Bronchial epithelial cell (primary cell): ENCODE measurements around the gene HSD17B12. TPM values are rescaled to one million over a fixed set of nuclear protein-coding genes. Genes with fewer than 3 reads are reported as not detected.

Experiments used
- DNase-seq: peaks from one replicate; pipeline ENCODE4 v3.0.0-alpha.2; 2010; ENCODE audit warnings: low read depth
- FAIRE-seq: peaks from 2 replicates; lab custom pipeline; 2011; peaks lifted over from hg19 to GRCh38; lab: Jason Lieb, UNC
- H3K27me3 ChIP-seq: 2 replicates; pipeline ENCODE4 v1.5.1; 2011; ENCODE audit warnings: low read length; ENCODE audit not compliant: control insufficient read depth, insufficient read depth
- H3K36me3 ChIP-seq: 2 replicates; pipeline ENCODE4 v1.5.1; 2011; ENCODE audit warnings: low read length; ENCODE audit not compliant: control insufficient read depth, insufficient read depth
- H3K4me3 ChIP-seq: 2 replicates; pipeline ENCODE4 v1.5.1; 2011; ENCODE audit warnings: mild to moderate bottlenecking, low read depth, low read length, control low read depth
- total RNA-seq: library from RNA; depleted of rRNA; stranded (reverse); fragments of >200 nt; gene quantifications from 2 replicates; pipeline ENCODE4 v1.2.1, GENCODE V29; 2014
- TF ChIP-seq, protein P1 (sequence below): IDR thresholded peaks from 2 replicates; pipeline ENCODE4 v1.5.1; 2011; ENCODE audit warnings: mild to moderate bottlenecking, moderate library complexity, low read length, control low read depth, inconsistent platforms; ENCODE audit not compliant: insufficient read depth, severe bottlenecking

HSD17B12 gene
- total RNA-seq, 1 donor from 2014 or later = 103 TPM

DNA sequence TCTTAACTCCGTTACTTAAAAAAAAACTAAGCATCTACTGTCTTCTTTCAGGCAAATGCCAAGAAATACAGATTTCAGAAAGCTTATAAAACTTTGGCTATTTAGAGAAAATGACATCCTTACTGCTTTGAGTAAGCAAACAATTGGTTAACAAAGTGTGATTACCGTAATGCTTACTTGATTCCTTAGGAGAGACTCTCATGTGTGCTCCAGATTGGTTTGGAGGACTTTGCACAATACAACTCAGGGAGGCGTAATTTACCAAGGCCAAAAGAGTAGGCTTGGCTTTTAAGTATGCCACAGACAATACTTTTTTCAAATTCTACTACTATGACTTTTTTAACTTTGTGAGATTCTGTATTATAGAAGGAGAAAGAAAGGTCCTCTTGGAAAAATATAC lies 123.2 kb downstream of the HSD17B12 start:
- FAIRE-seq = peak; percentile 7
- TF ChIP-seq, protein P1, sequence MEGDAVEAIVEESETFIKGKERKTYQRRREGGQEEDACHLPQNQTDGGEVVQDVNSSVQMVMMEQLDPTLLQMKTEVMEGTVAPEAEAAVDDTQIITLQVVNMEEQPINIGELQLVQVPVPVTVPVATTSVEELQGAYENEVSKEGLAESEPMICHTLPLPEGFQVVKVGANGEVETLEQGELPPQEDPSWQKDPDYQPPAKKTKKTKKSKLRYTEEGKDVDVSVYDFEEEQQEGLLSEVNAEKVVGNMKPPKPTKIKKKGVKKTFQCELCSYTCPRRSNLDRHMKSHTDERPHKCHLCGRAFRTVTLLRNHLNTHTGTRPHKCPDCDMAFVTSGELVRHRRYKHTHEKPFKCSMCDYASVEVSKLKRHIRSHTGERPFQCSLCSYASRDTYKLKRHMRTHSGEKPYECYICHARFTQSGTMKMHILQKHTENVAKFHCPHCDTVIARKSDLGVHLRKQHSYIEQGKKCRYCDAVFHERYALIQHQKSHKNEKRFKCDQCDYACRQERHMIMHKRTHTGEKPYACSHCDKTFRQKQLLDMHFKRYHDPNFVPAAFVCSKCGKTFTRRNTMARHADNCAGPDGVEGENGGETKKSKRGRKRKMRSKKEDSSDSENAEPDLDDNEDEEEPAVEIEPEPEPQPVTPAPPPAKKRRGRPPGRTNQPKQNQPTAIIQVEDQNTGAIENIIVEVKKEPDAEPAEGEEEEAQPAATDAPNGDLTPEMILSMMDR = no peak
- peaks cover 1% of the 10 kb centered on the region for H3K36me3 ChIP-seq

DNA sequence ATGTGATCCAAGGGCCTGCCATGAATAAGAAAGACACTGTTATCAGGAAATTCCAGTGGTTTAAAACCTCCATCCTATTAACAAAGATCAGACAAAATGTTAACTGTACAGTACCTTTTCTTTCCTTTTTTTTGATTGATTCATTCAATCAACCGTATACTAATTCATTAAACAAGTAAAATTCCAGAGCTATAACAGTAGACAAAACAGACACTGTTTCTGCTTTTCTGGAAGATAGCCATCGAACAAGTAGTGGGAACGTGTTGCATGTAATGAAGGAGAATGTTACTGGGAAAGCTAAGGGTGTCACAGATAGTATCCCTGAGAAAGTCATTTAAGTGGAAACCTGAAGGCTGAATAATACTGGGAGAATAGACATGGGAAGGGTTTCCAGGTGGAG lies 126.4 kb downstream of the HSD17B12 start:
- FAIRE-seq = peak; percentile 58
- Histone ChIP-seq H3K27me3 (no peaks in the 10 kb centered on the region), H3K4me3 (no peak overlapping the region), H3K36me3 (peaks cover 1% of the 10 kb centered on the region)
- TF ChIP-seq, protein P1 = no peak
- no peak for DNase-seq

More for the DNA sequence above, 123.2 kb downstream of the HSD17B12 start:
- Histone ChIP-seq H3K4me3 (no peak overlapping the region), H3K27me3 (no peaks in the 10 kb centered on the region)
- no peak for DNase-seq

DNA sequence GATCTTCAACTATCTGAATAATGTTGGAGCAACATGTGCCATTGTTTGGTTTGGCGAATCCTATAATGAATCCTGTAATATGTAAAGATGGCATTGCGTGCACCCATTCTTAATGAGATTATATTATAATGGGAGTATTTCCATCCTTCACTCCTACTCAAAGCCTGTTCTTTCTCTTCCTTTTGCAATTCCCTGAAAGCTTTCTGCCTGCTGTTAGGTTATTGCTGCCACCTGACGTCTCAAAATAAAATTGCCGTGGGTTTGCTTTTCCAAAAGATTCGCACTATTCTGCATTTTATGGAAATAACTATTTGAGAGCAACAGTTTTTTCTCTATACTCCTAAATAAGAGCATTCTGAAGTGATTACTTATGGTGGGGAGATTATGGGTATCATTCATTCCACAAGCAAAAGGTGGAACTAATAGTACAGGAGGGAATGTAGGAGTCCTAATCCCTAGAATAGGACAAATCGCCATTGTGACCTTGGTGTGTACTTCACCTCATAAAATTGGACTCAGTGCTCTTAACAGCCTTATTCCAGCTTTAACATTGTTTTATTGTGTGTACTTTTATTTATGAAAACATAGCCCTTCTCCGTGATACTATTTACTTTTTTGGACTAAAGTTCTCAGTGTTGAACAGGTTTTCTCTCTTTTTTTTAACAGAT lies 130.5 kb downstream of the HSD17B12 start:
- TF ChIP-seq, protein P1 = peak; percentile 2
- DNase-seq = no peak
- no peak overlapping the region for H3K4me3 ChIP-seq
- no peak for FAIRE-seq
- H3K27me3 ChIP-seq = no peaks in the 10 kb centered on the region
- H3K36me3 ChIP-seq = peaks cover 1% of the 10 kb centered on the region

DNA sequence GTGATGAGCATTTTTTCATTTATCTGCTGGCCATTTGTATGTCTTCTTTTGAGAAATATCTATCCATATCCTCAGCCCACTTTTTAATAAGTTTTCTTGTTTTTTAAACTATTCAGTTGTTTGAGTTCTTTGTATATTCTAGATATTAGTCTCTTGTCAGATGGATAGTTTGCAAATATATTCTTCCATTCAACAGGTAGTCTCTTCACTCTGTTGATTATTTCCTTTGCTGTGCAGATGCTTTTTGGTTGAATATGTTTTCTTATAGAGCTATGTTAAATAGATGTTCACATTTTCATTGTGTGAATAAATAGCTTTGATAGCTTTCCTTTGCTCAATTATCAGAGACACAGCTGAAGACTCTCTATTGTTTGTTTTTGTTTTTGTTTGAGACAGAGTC lies 131.9 kb downstream of the HSD17B12 start:
- TF ChIP-seq, protein P1 = no peak
- H3K36me3 ChIP-seq = peaks cover 1% of the 10 kb centered on the region
- DNase-seq = no peak

DNA sequence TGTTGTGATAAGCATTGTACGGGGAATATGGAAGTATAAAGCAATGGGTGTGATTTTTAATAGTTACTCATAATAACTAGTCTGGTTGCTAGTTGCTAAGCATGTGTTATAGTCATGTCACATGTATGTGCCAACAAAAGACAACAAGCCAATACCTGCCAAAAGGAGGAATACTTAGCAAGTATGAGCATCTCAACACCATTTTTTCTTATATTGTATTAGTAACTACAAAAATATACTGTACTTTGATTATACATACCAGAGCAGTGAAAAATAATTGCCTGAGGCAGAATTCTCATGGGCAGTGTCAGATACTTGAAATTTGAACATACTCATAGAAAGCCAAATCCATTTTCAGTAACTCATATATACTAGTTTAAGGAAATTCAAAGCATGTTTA lies 137.7 kb downstream of the HSD17B12 start:
- H3K4me3 ChIP-seq = no peak overlapping the region
- peaks cover 4% of the 10 kb centered on the region for H3K36me3 ChIP-seq
- DNase-seq = peak; percentile 99
- FAIRE-seq = no peak
- H3K27me3 ChIP-seq = no peaks in the 10 kb centered on the region
- TF ChIP-seq, protein P1 = no peak

More for the DNA sequence above, 131.9 kb downstream of the HSD17B12 start:
- Histone ChIP-seq H3K4me3 (no peak overlapping the region), H3K27me3 (no peaks in the 10 kb centered on the region)
- no peak for FAIRE-seq

DNA sequence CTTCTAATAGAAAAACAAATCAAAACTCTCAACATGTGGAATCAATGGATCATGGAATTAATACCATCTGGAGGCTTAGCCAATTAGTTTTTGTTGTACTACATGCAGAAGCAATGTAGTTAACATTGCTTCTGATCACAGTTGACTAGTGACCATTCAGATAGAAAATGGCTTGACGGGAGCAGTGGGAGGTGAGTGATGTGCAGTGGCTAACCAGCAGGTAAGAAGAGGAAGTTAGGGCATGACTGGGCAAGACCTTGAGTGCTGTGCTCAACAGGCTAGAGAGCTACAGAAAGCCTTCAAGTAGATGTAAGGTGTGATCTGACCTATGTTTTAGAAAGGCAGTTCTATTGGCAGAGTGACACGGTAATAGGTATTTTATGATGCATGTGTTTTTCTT lies 139.4 kb downstream of the HSD17B12 start:
- Histone ChIP-seq H3K27me3 (no peaks in the 10 kb centered on the region), H3K36me3 (peaks cover 5% of the 10 kb centered on the region), H3K4me3 (no peak overlapping the region)
- TF ChIP-seq, protein P1 = no peak
- DNase-seq (peak; percentile 84), FAIRE-seq (peak; percentile 76)
